Measurements from ENCODE around the gene AUTS2. TPM values are rescaled to one million over a fixed set of nuclear protein-coding genes. Genes with fewer than 3 reads are reported as not detected.

The AUTS2 gene
- total and polyA plus RNA-seq, 2 experiments from 2014 or later = 3.0 to 4.4 TPM

DNA sequence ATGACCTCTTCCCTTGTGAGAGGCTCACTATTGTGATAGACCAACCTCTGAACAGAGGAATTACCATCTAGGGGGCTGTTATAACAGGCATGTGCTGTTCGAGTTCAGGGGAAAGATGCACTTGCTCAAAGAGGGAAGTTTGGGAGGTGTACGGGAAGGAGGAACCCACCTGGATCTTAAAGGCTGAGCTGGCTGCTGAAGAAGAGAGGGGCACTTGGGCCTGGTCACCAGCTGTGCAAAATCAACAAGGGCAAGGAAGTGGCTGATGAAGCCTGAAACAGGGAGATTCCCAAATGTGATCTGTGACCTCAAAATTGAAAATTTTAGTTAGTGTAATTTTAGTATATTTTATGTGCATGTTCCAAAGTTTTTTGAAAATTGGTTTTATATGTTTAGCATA, 407.2 kb downstream of the AUTS2 start:
- Histone ChIP-seq H3K9me3 (ENCODE audit: low read depth) (no peaks in the 10 kb centered on the region), H3K9me2 (ENCODE audit: insufficient read depth) (no peaks in the 10 kb centered on the region), H3K27me3 (replicated peaks; ENCODE audit: insufficient read depth) (no peaks in the 10 kb centered on the region), H3K4me3 (no peak overlapping the region), H3K36me3 (ENCODE audit: low read depth) (no peaks in the 10 kb centered on the region), H2AFZ (no peak overlapping the region), H3K9ac (no peak overlapping the region), H3K79me2 (ENCODE audit: insufficient read depth) (no peaks in the 10 kb centered on the region), H3K4me2 (ENCODE audit: unreplicated experiment) (no peak overlapping the region), H4K20me1 (ENCODE audit: insufficient read depth) (no peaks in the 10 kb centered on the region), H3K27ac (no peak overlapping the region), H3K4me1 (ENCODE audit: insufficient read depth) (no peaks in the 10 kb centered on the region), H3F3A (ENCODE audit: insufficient read depth) (no peaks in the 10 kb centered on the region)
- no peak for TF ChIP-seq EZH2phosphoT487 (IDR thresholded peaks at IDR 0.05; ENCODE audit: insufficient read depth, low read depth)
- TF ChIP-seq EZH2 (IDR thresholded peaks at IDR 0.05; ENCODE audit: insufficient read depth, poor library complexity, severe bottlenecking) = no peak
- WGBS, 2 experiments (ENCODE audit: low coverage in 1 of 2, low lambda C conversion rate in 2 of 2, missing lambda C conversion rate in 2 of 2) = 72 to 77% methylated on average over 2 of the region's 2 CpGs
- in situ Hi-C loops (cut with MboI) = no loop called here
- DNase-seq = no peak

DNA sequence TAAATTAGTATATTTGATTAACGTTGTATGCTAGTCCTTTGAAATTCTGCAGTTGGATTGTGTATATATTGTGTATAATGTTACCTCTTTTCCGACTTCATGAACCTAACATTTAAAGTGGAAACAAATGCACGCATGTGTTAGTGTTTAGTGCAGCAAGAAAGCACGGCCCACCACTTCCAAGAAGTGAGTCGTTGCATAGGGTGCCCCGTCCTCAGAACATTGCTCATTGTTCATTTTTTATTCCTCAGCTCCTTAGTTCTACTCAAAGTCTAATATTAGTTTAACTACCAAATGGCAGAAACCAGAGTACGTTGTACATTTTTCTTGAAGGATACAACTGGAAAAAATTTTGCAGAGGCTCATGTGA, 407.6 kb downstream of the AUTS2 start:
- H3K4me1 ChIP-seq (ENCODE audit: insufficient read depth) = no peaks in the 10 kb centered on the region
- TF ChIP-seq EZH2phosphoT487 (IDR thresholded peaks at IDR 0.05; ENCODE audit: insufficient read depth, low read depth) (no peak), EZH2 (IDR thresholded peaks at IDR 0.05; ENCODE audit: insufficient read depth, poor library complexity, severe bottlenecking) (no peak)
- H3K9ac ChIP-seq = no peak overlapping the region
- H3K9me3 ChIP-seq (ENCODE audit: low read depth) = no peaks in the 10 kb centered on the region
- H3K79me2 ChIP-seq (ENCODE audit: insufficient read depth) = no peaks in the 10 kb centered on the region
- no peaks in the 10 kb centered on the region for H3F3A ChIP-seq (ENCODE audit: insufficient read depth)
- no peak overlapping the region for H2AFZ ChIP-seq
- no peak overlapping the region for H3K4me2 ChIP-seq (ENCODE audit: unreplicated experiment)
- no peak for DNase-seq
- no peaks in the 10 kb centered on the region for H4K20me1 ChIP-seq (ENCODE audit: insufficient read depth)
- in situ Hi-C loops (cut with MboI) = no loop called here
- H3K4me3 ChIP-seq = no peak overlapping the region
- H3K9me2 ChIP-seq (ENCODE audit: insufficient read depth) = no peaks in the 10 kb centered on the region
- H3K27me3 ChIP-seq (replicated peaks; ENCODE audit: insufficient read depth) = no peaks in the 10 kb centered on the region
- no peak overlapping the region for H3K27ac ChIP-seq
- WGBS, 2 experiments (ENCODE audit: low coverage in 1 of 2, low lambda C conversion rate in 2 of 2, missing lambda C conversion rate in 2 of 2) = 35 to 38% methylated on average over 7 of the region's 7 CpGs
- H3K36me3 ChIP-seq (ENCODE audit: low read depth) = no peaks in the 10 kb centered on the region

DNA sequence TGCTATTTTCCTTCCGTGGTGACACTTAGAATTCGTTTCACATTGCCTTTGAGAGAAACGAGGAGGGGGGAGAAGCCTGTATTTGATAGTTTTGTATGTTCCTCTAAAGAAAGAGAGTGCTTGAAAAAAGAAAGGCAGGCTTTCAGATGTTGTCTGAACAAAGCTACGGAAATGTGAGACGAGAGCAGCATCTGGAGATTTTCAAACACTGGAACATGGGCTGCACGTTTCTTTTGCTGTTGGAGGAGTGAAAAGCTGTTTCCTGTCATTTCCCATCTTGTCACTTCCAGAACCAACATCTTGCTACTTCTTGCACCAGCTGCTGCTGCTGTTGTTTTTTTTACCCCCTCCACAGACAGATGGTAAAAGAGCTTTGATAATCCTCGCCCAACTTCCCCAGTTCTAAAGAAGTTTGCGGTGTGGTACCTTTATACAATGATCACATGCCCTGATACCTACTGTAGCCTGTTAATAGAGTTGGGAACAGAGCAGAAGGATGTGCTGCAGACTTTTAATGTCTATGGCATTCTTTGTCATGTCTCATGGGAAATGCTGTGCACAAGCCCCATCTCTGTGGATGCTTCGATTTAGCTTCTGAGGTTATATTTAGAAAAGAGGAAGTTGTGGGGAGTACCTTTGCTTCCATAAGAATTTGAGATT, 408.1 kb downstream of the AUTS2 start:
- no peaks in the 10 kb centered on the region for H3K27me3 ChIP-seq (replicated peaks; ENCODE audit: insufficient read depth)
- TF ChIP-seq EZH2phosphoT487 (IDR thresholded peaks at IDR 0.05; ENCODE audit: insufficient read depth, low read depth) = no peak
- TF ChIP-seq EZH2 (IDR thresholded peaks at IDR 0.05; ENCODE audit: insufficient read depth, poor library complexity, severe bottlenecking) = no peak
- H3K4me1 ChIP-seq (ENCODE audit: insufficient read depth) = no peaks in the 10 kb centered on the region
- no peaks in the 10 kb centered on the region for H3K79me2 ChIP-seq (ENCODE audit: insufficient read depth)
- no peak overlapping the region for H3K4me3 ChIP-seq
- H3K27ac ChIP-seq = no peak overlapping the region
- no peaks in the 10 kb centered on the region for H3K36me3 ChIP-seq (ENCODE audit: low read depth)
- H3K9me2 ChIP-seq (ENCODE audit: insufficient read depth) = no peaks in the 10 kb centered on the region
- 41 to 44% methylated on average over 9 of the region's 9 CpGs for WGBS, 2 experiments (ENCODE audit: low coverage in 1 of 2, low lambda C conversion rate in 2 of 2, missing lambda C conversion rate in 2 of 2)
- H3K9me3 ChIP-seq (ENCODE audit: low read depth) = no peaks in the 10 kb centered on the region
- no peaks in the 10 kb centered on the region for H3F3A ChIP-seq (ENCODE audit: insufficient read depth)
- no peak for DNase-seq
- no peak overlapping the region for H3K4me2 ChIP-seq (ENCODE audit: unreplicated experiment)
- no peak overlapping the region for H3K9ac ChIP-seq
- H4K20me1 ChIP-seq (ENCODE audit: insufficient read depth) = no peaks in the 10 kb centered on the region
- no peak overlapping the region for H2AFZ ChIP-seq
- in situ Hi-C loops (cut with MboI) = no loop called here

DNA sequence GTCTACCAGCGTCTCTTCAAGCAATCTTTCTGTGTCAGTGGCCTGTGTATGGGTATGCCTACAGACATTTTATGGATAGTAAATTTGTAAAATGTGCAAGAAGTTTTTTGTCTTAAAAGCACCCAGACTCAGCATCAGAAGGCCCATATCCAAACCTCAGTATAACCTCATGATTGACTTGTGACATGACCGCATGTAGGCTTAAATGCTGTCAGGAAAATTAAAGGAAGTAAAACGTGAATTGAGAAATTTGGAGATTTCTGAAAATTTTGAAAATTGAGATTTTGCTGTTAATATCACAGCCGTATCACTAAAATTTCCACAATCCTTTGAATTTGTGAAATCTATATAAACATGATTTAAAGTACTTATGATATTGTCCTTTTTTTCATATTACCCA, 410.2 kb downstream of the AUTS2 start:
- Histone ChIP-seq H3K4me2 (ENCODE audit: unreplicated experiment) (no peak overlapping the region), H3K27ac (no peak overlapping the region), H3K4me1 (ENCODE audit: insufficient read depth) (no peaks in the 10 kb centered on the region), H3K9me2 (ENCODE audit: insufficient read depth) (no peaks in the 10 kb centered on the region), H3K27me3 (replicated peaks; ENCODE audit: insufficient read depth) (no peaks in the 10 kb centered on the region), H4K20me1 (ENCODE audit: insufficient read depth) (no peaks in the 10 kb centered on the region), H2AFZ (no peak overlapping the region), H3K79me2 (ENCODE audit: insufficient read depth) (no peaks in the 10 kb centered on the region), H3F3A (ENCODE audit: insufficient read depth) (no peaks in the 10 kb centered on the region), H3K36me3 (ENCODE audit: low read depth) (no peaks in the 10 kb centered on the region), H3K9me3 (ENCODE audit: low read depth) (no peaks in the 10 kb centered on the region), H3K9ac (no peak overlapping the region), H3K4me3 (no peak overlapping the region)
- no peak for TF ChIP-seq EZH2phosphoT487 (IDR thresholded peaks at IDR 0.05; ENCODE audit: insufficient read depth, low read depth)
- no peak for TF ChIP-seq EZH2 (IDR thresholded peaks at IDR 0.05; ENCODE audit: insufficient read depth, poor library complexity, severe bottlenecking)
- in situ Hi-C loops (cut with MboI) = no loop called here
- DNase-seq = no peak
- WGBS, 2 experiments (ENCODE audit: low coverage in 1 of 2, low lambda C conversion rate in 2 of 2, missing lambda C conversion rate in 2 of 2) = 89 to 92% methylated on average over 4 of the region's 4 CpGs

All from GM23248 (cell line).